HG02642 (cell line): Measurements from ENCODE around the gene ANXA7.
"Not testable (repeated sequence)": the region's sequence is repeated elsewhere in the genome, so short reads cannot be mapped to it uniquely, and the experiment has no call there.

ENCODE experiments used
- ATAC-seq: cut with Tn5 transposase; IDR thresholded peaks from one replicate; pipeline ENCODE4 v1.9.1; 2021; ENCODE audit warnings: mild to moderate bottlenecking; ENCODE audit not compliant: unreplicated experiment, poor library complexity

The ANXA7 gene

DNA sequence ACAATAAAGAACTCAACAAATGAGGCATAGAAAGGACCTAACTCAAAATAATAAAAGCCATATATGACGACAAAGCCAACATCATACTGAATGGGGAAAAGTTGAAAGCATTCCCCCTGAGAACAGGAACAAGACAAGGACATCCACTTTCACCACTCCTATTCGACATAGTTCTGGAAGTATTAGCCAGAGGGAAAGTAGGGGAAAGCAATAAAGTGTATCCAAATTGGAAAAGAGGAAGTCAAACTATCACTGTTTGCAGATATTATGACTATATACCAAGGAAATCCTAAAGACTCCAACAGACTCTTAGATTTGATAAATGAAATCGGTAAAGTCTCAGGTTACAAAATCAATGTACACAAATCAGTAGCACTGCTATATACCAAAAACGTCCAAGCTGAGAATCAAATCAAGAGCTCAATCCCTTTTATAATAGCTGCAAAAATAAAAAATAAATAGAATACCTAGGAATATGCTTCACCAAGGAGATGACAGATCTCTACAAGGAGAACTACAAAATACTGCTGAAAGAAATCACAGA is 4.8 kb downstream of the ANXA7 start:
- no peak for ATAC-seq

DNA sequence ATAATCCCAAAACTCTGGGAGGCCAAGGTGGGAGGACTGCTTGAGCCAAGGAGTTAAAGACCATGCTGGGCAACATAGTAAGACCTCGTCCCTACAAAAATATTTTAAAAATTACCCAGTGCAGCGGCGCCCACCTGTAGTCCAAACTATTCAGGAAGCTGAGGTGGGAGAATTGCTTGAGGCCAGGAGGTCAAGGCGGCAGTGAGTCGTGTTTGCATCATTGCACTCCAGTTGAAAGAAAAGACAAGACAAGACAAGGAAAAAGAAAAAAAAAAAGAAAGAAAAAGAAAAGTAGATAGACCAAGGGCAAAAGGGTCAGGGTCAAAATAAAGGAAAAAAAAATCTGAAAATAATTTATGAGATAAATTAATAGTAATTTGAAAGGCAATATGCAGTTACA is 5.8 kb downstream of the ANXA7 start:
- no peak for ATAC-seq

DNA sequence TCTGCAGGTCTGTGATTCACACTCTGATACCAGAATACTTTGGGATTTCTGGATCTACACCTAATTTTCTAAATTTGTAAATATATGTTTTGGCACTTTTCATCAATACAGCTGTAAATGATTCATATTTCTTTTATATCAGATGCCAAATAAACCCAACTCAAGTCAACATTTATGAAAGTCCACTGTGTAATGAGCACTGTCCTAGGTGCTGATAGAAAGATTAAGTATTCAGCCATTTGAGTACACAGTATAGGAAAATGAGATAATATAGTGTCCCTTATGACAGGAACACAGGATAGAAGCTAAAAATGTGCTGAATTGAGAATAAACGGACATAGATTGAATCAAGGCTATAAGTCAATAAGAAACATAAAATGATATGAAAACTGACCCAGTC is 6.4 kb downstream of the ANXA7 start:
- ATAC-seq: no peak

DNA sequence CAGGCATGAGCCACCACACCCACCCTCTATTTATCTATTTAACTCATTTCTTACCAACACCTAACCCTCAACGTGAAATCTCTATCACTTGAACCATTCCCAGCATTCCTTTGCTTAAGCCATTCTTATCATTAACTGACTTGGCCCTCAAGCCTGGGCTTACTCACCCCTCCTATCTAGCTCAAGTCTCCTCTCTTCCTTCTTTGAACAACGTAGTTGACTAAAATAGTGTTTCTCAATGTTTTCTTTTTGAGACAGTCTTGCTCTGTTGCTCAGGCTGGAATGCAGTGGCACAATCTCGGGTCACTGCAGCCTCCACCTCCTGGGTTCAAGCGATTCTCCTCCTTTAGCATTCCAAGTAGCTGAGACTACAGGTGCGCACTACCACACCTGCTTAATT is 7.0 kb downstream of the ANXA7 start:
- ATAC-seq: no peak

DNA sequence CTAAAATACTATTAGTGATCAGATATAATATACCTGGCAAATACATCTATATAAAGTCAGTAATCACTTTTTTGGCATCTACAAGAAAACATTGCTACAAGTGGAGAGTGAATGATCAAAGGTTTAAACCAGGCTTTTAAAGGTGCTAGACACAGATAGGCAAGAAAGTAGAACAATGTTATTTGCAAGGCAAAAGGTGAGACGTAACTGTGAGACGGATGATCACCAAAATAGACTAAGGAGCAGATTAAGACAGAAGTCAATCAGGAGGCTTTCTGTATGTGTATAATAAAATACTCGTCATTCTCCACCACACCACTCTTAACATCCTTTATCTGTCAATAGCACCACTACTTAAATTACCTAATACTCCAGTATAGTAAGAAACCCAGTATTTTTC is 8.3 kb downstream of the ANXA7 start:
- ATAC-seq: no peak

DNA sequence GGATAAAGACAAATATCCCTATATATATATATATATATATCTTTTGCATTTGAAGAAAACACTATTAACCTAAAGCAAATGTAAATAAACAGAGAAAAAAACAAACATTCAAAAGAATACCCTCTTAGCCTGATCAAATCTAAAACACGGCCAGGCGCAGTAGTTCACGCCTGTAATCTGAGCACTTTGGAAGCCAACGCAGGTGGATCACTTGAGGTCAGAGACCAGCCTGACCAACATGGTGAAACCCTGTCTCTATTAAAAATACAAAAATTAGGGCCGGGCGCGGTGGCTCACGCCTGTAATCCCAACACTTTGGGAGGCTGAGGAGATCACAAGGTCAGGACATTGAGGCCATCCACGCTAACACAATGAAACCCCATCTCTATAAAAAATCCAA is 9.2 kb downstream of the ANXA7 start:
- no peak for ATAC-seq

DNA sequence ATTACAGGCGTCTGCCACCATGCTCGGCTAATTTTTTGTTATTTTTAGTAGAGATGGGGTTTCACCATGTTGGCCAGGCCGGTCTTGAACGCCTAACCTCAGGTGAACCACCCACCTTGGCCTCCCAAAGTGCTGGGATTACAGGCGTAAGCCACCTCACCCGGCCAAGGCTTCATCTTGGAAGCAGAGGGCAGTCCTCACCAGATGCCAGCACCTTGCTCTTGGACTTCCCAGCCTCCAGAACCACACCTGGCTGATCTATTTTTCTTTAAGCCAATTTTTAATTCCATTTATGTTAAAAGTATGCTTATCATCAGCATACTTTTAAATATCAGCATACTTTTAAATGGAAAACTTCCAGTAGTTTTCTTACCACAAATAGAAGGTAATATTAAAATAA is 12.2 kb downstream of the ANXA7 start:
- ATAC-seq: no peak

DNA sequence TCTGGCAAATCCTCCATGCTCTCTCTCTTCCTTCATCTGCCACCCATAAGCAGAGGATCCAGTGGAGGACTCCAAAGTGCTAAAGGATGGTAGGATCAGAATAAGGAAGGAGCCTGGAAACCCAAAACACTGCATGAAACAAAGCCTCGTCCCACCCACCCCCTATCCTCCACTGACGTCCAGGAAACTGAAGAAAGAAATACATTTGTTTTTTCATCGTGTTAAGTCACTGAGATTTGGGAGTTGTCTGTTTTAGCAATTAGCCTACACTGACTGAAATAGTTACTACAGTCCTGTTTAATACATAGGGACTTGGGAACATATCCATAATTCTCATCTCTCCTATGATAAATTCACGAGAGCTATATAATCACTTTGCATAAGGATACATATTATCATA is 14.8 kb downstream of the ANXA7 start:
- no peak for ATAC-seq

DNA sequence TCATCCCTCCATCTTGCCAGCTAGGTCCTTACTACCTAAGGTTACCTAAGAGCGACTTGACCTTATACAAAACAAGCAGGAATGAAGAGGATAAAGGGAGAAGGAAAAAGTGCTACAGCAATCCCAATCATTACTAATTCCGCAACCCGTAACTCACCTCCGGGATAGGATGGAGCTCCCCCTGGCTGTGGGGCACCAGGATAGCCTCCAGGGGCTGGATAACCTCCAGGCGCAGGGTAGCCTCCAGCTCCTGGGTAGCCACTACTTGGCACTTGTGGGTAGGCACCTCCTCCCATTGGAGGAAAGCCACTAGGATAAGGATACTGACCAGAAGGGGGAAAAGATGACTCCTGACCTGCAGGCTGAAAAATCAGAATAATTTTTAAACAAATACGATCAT is 15.8 kb downstream of the ANXA7 start:
- ATAC-seq: no peak

DNA sequence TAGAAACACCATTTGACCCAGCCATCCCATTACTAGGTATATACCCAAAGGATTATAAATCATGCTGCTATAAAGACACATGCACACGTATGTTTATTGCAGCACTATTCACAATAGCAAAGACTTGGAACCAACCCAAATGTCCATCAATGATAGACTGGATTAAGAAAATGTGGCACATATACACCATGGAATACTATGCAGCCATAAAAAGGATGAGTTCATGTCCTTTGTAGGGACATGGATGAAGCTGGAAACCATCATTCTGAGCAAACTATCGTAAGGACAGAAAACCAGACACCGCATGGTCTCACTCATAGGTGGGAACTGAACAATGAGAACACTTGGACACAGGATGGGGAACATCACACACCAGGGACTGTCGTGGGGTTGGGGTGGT is 19.5 kb downstream of the ANXA7 start:
- not testable (repeated sequence) for ATAC-seq

DNA sequence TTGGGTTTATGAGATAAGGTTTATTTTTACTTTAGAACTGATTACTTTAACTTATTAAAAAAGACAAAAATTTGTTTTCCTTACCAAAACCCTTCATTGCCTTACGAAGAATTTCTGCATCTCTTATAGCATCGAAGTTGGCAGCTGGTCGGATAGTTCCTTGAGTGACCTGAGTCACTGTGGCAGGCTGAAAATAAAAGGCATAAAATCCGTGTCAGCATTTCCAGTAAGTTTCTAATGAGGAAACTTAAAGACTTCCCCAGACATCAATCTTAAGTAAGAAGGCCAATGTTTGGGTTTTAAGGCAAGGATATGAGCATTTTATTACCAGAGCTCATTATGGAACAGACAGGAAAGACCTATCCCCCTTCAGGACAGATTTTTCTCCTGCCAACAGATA is 25.6 kb downstream of the ANXA7 start:
- no peak for ATAC-seq

DNA sequence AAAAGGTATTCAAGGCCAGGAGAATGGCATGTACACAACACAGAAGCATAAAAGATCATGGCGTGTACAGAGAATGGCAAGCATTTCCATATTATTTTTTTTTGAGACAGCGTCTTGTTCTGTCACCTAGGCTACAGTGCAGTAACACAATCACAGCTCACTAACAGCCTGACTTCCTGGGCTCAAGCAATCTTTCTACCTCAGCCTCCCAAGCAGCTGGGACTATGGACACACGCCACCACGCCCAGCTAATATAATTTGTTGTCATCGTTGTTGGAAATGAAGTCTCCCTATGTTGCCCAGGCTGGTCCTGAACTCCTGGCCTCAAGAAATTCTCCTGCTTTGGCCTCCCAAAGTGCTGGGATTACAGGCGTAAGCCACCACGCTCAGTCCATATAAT is 27.3 kb downstream of the ANXA7 start:
- ATAC-seq: no peak

DNA sequence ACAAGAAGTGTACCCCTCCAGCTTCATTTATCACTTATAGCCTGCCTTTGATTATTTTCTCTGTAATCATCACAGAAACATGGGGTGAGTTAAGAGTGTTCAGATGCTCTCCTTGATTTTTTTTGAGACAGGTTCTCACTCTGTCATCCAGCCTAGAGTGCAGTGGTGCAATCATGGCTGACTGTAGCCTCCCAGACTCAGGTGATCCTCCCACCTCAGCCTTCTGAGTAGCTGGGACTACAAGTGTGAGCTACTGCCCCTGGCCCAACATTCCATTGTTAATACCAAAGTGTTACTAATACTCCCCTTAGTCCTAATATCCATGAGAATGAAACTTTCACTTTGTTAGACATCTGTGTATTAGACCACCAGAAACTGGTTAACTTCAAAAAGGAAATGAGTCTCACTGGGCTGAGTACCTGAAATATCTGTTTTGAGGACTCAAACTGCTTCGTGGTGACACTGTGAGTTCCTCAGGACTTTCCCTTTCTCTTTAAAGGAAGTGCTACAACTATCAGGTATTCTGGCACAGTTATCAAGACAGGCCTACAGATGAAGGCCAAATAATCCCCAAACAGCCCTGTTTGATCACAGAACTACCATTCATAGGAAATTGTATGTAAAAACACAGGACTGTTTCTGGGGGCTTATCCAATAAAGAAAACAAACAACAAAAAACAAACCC is 34.7 kb downstream of the ANXA7 start:
- no peak for ATAC-seq

DNA sequence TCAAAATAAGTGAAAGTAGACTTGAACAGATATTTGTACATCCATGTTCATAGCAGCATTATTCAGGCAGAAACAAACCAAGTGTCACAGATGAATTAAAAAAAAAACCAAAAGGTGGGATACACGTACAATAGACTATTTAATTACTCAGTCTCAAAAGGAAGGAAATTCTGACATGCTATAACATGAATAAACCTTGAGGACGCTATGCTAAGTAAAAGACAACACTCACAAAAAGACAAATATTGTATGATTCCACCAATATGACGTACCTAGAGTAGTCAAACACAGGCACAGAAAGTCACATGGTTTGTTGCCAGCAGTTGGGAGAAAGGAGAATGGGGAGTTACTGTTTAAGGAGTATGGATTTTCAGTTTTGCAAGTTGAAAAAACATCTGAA is 37.2 kb downstream of the ANXA7 start:
- ATAC-seq: no peak

DNA sequence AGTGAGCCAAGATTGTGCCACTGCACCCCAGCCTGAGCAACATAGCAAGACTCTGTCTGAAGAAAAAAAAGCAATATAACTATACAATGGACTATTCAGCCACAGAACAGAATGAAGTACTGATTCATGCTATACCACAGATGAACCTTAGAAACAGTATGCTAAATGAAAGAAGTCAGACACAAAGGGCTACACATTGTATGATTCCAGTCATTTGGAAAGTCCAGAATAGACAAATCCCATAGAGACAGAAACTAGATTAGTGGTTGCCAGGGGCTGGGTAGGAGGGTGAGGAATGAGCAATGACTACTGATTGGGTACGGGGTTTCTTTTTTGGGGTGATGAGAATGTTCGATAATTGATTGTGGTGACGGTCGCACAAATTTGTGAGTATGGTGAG is 45.6 kb downstream of the ANXA7 start:
- ATAC-seq: no peak

DNA sequence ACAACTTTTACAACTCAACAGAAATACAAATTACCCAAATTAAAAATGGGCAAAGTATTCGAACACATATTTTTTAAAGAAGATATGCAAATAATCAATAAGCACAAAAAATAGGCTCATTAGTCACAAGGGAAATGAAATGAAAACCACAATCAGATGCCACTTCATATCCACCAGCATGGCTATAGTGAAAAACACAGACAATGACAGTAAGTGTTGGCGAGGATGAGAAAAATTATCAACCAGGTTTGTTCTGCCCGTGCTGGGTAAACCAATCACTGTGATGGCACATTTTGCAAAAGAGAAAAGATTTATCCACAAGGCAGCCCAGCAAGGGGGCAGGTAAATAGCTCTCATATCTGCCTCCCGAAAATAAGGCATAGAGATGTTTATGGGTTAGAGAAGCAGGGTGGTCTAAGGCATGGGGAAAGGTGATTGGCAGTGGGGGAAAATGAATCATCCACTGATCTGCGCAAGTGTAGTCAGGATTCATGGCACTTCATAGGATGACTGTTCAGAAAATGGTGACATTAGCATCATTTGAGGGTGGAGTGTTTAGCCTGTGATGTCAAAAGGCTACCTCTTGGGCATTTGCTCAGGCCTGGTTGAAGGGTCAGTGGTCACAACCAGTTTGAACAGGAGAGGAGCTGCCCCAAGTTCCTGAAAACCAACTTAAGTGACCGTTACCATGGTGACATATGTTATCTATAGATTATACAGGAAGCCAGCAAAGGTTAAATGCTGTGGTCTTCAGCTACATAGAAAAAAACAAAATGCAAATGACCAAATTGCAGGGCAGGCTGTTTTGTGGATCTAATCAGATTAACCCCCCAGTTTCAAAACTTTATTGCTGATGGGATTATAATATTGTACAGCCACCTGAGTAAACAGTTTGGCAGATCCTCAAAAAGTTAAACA is 47.2 kb downstream of the ANXA7 start:
- no peak for ATAC-seq

DNA sequence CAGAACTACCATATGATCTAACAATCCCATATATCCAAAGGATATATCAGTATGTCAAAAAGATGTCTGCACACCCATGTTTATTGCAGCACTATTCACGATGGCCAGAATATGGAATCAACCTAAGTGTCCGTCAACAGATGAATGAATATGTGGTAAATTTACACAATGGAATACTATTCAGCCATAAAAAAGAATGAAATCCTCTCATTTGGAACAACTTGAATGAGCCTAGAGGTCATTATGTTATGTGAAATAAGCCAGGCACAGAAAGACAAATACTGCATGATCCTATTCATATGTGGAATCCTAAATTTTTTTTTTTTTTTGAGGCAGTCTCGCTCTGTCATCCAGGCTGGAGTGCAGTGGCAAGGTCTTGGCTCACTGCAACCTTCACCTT is 48.9 kb downstream of the ANXA7 start:
- ATAC-seq: no peak

DNA sequence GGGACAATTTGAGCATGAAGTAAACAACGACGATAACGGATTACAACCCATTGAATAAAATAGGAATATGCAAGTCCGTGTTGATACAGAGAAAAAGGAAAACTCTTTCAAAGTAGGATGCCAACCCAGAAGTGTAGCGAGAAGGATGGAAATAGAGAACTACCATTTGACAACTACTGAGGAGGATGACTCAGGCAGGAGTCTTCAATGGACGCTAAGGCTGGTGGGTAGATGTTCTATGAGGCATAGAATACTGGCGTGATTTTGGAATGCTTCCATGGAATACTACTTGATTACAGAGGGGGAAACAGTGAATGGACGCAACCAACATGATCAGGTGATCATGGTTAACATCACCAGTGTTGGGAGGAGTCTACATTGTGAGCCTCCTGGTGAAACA is 54.4 kb downstream of the ANXA7 start:
- ATAC-seq: no peak

DNA sequence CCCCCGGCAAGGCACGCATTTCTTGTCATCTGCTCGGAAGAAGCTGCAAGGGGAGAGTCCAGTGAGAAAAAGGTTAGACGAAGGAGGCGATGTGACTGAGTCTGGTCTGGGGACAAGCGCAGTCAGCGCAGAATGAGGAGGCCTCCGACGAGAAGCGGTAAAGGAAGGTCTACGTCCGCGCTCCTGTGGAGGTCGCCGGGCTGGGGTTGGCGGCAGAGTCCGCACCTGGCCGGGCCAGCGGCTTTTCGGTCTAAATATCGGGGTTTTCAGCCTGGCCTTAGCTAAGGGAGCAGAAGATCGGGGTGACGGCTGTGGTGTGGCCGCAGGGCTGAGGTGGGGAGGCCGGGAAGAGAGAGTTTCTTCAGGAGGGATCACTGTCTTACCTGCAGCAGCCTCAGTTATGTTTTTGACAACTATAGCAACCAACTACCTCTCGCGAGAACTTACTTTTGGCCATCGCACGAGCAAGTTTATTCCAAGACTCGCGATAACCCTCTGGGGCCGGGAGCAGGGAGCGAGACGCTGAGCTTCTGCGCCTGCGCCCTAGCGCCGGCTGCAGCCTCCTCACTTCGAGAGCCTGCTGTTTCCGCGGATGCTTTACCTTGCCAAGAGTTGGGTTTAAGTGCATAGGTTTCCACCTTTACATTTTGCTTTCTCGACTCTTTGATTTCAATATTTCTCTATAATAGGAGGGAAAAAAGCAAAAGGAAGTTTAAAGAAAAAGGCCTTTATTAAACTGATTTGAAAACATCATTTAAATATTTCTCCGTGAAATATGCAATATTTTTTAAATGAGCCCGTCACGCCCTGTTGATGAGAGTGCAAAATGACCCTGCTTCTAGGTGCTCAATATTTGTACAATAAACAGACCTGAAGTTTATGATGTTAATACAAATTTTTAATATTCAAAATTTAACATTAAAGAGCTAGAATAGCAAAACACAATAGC is 55.3 kb downstream of the ANXA7 start, which contains the start of gene CFAP70:
Gene CFAP70, minus strand, starts transcription at position 534 of the 949 bp plus-strand sequence. CDS start 4,068 bp downstream, outside the sequence.
- ATAC-seq: peak; percentile 92

DNA sequence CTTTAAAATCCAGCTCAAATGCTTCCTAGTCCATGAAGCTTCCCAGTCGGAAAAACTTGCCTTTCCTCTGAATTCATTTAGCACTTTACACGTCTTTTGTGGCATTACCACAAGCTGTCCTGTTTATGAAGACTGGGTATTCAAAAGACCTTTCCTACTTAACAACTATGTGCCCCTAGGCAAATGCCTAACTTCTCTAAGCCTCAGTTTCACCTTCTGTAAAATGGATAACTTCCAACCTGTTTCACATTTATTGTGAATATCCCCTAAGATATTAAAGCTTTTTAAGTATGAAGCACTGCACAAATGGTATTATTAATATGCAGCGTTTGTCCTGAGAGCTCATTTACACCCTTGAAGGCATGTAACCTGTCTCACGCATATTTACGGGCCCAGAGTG is 56.0 kb downstream of the ANXA7 start:
- no peak for ATAC-seq
